ENCODE data around the gene CCDC30.

The CCDC30 gene

DNA sequence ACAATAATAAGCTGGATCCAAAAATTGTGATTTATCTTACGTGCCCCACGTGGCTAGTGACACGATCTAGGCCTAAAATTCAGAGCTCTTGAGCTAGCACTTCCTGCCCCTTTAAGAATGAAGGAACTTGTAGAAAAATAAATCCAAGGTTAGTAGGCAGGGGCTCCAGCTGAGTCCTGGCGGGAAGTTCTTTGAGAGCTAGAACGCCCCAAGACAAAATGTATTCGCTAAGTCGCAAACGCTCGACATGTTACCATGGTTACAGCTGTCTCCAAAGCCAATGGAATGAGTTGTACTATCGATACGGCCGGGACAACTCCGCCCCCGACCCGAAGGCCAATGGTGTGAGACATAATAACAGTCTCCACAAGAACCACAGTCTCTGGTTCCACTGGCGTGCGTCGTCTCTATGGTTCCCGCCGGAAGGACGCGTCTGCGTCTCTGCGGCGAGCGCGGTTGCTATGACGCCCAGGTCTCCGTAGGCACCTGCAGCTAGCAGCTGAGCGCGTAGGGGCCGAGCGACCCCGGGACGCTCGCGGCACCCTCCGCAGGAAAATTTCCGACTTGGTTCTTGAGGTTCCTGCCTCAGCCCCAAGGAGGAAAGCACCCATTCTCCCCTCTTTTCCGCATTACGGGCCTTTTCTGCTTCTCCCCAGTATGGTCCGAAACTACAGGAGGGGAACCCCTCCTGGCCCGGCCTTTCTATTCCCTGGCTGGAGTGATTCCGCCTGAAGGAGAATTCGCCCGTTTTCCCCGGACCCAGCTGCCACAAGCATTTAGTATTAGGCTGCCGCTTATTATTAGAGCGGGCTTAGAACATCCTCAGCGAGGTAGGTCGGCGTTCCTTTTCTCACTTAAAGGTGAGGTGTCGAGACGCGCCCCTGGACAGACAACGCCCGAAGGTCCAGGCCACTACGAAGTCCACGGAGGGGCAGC, at the start of gene CCDC30:
TSS of gene CCDC30 (plus strand) at position 459 of the 936 bp plus-strand sequence. CDS start 17,266 bp downstream, outside the sequence.
- peak; percentile 99 for DNase-seq

DNA sequence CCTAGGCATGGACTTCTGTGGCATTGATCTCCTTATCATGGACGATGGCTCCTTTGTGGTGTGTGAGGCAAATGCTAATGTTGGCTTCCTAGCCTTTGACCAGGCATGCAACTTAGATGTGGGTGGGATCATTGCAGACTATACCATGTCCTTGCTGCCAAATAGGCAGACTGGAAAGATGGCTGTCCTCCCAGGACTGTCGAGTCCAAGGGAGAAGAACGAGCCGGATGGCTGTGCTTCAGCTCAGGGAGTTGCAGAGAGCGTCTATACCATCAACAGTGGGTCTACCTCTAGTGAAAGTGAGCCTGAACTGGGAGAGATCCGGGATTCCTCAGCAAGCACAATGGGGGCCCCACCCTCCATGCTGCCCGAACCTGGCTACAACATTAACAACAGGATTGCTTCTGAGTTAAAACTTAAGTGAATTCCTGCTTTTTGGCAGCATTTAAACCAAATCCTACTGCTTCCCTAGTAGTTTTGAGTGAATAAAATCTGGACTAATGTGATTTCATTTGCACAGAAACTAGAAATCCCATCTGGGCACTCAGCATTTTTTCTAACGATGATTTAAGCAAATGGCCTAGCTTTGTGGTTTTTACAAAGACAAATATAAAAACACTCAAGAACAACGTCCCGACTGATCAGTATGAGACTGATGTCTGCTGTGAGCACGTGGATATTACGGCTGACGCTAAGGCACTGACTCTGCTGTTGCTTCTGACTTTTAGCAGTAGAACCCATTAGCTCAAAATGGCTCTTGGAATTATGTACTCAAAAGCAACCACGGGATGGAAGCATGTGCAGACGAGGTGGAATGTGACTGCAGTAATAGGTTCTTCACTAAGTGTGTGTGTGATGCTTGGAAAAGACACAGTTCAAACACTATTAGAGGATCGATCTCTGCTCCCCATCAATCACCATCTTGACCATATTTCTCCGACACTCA, 48.3 kb upstream of the CCDC30 start:
- DNase-seq, result no peak

DNA sequence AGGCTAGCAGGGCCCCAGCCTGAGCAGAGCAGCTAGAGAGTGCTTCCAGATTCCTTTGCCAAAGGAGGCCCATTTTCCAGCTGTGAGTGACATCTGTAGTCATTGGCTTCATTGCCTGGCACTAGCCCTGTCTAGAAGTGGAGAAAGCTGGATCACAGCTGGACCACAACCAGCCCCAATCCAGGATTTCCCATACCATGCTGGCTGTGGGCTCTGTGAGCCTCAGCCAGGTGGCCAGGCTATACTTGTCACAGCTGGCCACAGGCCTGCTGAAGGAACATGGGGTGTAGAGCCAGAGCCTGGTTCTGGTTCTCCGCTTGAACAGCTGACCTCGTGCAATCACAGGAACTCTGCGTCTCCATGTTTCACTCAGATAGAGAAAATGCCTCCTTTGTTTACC, 45.9 kb upstream of the CCDC30 start:
- DNase-seq, result no peak

DNA sequence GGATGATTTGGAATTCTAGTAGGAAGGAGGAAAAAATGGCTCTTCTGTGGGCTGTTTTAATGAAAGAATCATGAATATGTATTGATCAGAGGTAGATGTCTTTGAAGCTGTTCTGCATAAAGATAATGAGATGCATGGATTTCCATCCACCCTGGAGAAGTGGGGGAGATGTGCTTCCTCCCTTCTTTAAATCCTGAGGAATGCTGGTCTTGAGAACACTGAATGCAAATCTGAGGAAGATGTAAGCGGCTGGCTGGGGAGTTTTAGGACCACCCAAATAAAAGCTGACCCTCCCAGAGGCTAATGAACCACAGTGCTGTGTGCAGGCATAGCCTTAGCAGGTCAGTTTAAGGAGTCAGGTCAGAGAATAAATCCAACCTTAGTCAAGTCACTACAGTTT, 44.6 kb upstream of the CCDC30 start:
- DNase-seq, result no peak

DNA sequence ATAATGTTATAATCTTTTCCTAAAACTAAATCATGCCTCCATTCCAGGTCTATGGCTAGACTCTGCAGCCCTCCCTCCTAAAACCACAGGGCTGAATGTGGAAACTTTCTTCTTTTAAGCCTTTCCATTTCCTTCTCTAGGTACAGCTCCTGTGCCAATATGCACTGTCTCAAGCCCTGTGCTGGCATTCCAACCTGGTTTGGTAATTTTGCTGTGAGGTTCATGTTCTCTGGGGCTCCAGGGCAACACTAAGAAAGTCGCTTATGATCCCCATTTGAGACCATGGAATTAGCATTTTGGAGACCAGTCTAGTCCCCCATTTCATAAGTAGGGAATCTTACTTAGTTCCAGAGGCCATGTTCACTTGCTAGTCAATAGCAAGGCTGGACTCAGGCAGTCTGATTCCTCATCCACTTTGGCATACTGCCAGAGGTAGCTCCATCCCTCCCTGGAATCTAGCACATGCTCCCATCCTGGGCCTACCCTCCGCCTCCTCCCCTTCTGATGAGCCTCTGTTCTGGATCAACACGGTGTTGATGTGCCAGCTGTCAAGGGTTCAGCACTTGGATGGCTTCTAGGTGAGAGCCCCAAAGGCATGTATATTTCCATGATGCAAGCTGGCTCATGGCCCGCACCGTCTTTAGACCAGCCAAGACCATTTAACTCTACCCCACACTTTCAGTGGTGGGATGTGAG, 43.8 kb upstream of the CCDC30 start:
- peak; percentile 2 for DNase-seq

DNA sequence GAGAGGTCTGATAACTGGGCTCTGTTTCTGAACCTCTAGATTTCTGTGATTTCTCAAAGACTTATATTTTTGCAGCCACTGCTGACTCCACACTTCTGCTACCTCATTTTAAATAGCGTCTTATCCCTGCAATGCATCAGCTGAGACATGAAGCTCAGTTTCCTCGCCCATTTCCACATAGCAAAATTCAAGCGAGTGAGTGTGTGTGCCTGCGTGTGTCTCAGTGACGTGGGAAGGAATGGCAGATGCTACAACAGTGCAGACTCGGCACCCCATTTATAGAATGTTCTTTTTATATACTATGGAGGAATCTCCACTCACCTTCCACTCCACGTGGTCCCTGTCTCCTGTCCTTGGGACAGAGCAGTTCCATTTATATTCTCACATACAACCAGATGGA, 43.0 kb upstream of the CCDC30 start:
- no peak for DNase-seq

DNA sequence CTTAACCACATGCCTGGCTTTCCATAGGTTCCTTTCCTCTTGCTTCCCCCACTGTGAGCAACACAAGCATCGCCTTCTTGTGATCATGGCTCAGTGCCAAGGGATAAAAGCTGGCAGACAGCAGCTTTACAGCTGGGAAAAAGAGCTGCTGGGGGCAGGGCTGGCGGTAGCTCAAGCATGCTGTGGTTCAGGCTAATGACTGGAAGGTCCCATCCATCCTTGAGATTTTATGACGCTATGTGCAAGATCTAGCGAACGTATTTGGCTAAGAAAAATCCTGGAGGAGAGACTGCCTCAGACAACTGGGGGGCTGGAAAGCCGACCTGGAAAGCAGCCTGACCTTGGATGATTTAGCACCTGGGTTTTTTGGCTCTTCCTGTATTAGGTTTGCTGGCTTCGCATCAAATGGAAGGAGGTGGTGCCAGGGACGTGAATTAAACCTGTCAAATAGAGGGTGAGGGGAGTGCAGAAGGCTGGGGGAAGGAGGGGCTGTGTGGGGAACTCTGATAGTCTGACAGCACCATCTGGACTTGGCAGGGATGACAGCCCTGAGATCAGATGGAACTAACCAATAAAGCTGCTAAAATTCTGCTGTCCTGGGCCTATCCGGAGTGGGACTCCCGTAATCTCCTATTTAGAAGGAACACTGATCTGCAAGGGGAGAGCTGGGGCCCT, 42.0 kb upstream of the CCDC30 start:
- peak; percentile 94 for DNase-seq

DNA sequence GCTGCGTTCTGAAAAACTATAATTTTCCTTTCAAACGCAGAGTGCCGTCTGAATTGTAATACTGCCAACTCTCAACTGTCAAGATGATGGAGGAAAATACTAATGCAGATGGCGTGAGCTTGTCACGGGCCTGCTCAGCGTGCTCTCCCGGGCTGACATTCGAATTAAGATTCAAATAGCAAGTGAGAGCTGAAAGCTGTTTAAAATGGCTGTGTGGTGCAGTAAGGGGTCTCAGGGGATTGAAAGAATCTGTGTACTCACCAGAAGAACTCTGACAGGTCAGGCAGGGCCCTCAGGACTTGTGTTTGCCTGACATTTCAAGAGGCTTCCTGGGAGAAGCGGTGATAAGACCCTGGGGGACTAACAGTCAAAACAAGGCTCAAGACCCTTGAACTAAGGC, 40.3 kb upstream of the CCDC30 start:
- DNase-seq, result peak; percentile 71

DNA sequence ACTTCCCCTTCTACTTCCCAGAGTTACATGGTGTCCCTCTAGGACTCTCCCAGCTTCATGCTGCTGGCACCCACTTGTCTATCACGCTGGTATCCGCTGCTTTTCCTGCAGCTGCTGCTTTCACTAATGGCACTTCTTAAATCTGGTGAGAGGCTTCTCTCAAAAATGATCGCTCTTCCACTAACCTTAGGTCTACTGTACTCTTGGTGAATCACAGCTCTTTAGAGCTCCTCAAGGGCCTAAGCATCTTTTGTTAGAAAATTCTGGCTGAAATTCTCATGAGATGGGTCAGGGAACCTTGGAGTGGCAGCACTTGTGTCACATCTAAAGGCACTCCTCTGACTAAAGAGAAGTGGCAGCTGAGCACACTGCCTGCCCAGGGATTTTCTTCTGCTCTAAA, 39.4 kb upstream of the CCDC30 start:
- DNase-seq, result peak; percentile 65

DNA sequence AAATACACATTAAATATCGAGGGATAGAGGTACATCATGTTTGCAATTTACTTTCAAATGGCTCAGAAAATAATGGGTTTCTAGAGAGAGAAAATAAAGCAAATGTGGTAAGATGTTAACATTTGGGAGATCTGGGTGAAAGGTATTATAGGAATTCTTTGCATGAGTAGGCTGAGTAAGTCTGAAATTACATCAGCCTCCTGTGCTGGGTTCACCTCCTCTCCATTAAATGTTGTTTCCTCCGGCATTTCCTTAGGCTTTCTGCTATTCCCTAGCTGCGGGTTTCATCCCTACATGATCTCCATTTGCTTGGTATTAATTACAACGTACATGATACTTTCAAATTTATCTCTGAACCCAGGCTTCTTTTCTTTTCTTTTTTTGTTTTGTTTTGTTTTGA, 38.9 kb upstream of the CCDC30 start:
- peak; percentile 51 for DNase-seq

DNA sequence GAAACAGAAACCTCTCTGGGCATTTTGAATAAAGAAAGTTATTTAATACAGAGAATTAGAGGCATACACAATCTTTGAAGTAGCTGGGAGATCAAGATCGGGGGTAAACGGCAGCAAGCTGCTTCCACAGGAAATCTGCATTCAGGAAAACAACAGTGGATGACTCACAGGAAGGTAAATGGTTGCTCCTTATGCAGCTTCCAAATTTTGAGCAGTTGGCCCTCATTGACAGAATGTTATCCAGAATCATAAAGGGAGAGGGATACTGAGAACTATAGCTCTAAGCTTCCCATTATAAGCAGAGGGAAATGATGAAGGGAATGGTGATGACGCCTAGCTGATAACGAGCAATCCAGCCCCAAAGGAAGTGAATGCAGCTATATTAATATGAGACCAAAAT, 35.8 kb upstream of the CCDC30 start:
- DNase-seq, result no peak

DNA sequence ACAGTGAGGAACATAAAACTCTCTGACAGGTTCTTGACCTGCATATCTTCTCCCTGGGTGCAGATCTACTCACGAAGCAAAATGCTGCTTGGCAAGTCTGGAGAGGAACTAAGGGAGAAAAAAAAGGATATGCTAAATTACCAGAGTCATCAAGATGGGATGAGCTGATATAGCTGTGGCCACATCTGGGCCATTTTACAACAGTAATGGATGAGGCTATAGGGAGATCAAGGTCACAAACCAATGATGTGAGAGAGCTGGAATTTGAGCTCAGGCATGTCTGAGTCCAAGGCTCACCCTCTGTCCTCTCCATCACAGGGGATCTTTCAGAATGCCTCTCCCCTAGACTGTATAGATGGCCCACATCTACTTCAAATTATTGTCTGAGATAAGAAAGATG, 33.5 kb upstream of the CCDC30 start:
- DNase-seq, result no peak

DNA sequence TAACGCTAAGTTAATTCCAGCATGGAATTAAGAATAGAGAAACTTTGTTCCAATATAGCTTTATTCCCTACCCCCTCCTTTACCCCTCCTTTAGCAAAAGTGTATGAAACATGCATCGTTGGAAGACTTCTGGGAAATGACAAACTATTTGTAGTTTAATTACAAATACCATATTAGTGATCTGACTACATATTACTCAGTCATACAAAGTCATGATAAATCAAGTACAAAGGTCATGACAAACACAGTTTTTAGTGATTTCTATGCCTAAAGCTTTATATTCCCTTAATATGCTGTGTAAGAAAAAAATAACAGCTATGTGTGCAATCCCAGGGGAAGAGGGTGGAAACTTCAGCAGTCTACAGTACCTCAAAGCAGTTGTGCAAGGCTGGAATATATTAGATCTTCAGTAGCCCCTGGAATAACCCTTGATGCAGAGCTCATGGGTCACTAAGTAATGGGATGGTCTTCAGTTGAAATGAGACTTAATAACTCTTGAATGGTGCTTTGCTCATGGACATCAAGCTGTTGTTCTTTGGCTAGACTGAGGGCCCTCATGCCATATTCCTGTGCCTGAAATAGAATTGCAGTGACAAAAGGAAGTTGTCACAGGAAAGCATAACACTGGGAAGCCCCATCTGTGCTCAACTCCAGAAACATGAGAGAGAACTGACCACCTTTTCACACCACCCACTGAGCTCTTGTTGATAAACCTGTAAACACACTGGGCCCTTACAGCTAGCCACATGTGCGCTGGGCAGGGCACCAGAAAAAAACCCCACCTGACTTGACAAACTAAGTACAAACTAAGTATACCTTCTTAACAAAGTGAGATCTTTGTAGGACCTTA, 32.6 kb upstream of the CCDC30 start:
- no peak for DNase-seq

DNA sequence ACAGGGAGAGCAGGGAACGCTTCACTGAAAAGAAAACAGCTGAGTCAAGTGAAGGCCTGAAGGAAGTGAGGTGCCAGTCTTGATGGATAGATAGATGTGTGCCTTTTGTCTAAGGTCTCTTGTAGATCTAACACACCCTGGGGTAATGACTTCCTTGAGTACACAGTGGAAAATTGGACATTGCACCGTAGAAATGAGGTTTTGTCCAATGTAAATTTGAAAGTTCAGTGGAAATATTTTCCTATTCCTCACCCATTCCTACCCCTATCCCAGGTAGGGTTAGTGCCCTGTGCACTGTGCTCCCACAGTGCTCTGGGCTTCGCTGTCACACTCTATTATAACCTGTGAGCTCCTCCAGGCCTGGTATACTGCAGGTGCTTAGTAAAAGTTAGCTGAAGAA, 31.6 kb upstream of the CCDC30 start:
- no peak for DNase-seq

DNA sequence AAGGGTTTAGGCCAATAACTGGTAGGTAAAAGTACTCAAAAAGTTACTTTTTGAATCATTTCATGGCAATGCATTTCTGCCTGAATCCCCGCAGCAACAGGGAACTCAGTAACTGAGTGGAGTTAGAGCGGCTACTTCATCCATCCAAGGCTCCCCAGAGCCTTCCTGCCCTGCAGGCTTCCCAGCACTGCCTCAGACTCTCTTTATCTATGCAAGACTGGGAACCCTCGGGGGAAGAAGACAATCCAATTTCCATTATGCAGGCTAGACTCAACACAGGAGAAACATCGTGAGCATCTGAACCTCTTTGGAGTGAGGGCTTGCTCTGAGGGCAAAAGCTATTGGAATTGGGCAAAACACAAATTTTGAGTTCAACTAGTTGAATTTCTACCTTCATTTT, 30.4 kb upstream of the CCDC30 start:
- no peak for DNase-seq

DNA sequence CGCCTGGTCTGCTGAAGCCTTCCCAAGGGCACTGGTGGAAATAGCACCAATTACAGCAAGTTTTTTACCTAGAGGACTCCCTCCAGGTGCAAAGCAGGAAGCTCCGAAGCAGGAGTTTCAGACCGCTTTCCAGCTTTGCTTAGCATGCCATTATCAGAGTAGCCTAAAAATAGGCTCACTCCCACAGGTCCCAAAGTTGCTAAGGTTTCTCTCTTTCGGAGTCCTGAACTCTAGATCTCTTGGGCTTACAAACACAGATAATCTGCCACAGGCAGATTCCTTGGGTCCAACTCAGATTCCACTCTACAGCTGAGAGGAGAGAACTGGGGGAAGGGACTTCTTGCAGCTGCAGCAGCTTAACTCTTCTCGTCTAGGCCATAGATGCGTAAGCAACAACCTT, 29.7 kb upstream of the CCDC30 start:
- no peak for DNase-seq

DNA sequence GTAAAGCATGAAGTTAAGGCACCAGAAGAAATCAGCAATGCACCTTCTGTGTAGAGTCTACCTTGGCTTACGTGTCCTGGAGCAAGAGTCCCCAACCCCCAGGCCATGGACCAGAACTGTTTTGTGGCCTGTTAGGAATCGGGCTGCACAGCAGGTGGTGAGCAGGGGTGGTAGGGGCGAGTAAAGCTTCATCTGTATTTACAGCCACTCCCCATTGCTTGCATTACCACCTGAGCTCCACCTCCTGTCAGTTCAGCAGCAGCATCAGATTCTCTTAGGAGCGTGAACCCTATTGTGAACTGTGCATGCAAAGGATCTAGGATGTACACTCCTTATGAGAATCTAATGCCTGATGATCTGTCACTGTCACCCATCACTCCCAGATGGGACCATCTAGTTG, 28.7 kb upstream of the CCDC30 start:
- no peak for DNase-seq

DNA sequence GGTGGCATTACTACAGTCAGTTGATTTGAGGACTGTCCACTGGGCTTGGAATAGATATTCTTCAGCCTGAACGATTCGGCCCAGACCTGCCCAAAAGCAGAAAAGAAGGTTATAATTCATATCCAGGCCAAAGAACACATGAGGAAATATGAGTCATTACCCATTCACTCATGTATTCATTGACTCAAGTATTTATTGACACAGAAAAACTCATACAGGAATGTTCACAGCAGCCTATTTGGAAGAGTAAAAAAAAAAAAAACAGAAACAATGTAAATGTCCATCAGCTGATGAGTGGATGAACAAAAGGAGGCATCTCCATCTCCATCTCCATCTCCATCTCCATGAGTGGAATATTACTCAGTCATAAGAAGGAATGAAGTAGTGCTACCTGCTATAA, 23.1 kb upstream of the CCDC30 start:
- DNase-seq, result no peak

DNA sequence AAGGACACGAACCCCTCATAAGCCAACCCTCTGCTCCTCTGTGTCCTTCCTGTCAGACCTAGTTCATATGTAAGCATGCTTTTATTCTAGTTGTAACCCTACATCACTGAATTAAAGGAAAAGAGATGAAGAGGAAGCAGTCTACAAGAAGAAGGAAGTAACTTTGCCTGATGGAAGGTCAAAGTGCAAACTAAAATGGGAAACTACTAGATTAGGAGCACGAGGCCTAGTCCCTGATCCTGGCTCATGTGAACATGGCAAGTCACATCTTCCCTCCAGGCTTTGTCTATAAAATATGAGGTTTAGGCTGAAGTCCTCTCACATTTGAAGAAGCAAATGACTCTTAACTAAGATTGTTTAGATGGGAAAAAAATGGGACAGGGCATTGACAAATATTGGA, 20.4 kb upstream of the CCDC30 start:
- DNase-seq, result no peak

DNA sequence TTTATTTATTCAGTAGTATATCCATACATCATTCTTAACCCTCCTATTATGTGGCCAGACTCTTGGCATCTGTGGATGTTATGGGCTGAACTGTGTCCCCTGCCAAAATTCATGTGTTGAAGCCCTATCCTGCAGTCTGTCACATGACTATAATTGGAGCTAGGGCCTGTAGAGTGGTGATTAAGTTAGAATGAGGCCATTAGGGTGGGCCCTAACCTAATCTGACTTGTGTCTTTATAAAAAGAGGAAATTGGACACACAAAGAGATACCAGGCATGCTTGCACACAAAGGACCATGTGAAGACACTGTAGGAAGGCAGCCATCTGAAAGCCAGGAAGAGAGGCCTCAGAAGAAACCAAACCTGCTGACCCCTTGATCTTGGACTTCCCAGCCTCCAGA, 13.8 kb upstream of the CCDC30 start:
- peak; percentile 36 for DNase-seq

DNA sequence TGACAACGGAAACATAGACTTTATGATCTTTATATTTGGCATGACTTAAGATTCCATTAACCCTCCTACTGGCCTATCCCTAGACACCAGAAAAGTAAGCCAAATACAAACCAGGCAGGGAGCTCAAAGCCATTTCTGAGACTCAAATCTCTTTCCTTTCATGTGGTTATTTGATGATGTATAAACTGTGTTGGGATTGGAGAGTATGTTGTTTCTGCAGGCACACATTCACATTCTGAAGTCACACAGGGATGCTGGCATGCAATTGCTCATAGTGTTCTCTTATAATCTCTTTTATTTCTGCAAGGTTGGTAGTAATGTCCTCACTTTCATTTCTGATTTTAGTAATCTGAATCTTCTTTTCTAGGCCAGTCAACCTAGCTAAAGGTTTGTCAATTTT, 13.0 kb upstream of the CCDC30 start:
- no peak for DNase-seq

DNA sequence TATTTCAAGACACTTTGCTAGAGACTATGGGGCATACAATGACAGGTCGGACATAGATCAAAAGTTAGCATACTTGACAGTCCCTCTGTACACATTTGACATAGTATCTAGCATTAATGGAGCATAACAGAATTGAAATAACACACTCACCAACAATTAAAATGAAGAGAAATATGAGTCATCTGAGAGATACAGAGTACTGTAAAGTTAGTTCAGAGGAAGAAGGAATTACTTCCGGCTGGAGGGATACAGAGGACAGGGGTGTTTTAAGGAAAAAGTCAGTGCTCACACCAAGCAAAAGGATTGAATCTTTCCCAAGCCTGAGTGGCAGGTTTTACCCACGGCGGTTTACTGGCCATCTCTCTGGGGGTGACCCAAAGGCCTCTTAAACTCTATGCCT, 9.7 kb upstream of the CCDC30 start:
- no peak for DNase-seq

Measured in NCI-H2227 treated with DMSO at 0.1 percent for 48 hours (cell line).